Measurements from ENCODE around the gene PIGZ.

PIGZ gene

DNA sequence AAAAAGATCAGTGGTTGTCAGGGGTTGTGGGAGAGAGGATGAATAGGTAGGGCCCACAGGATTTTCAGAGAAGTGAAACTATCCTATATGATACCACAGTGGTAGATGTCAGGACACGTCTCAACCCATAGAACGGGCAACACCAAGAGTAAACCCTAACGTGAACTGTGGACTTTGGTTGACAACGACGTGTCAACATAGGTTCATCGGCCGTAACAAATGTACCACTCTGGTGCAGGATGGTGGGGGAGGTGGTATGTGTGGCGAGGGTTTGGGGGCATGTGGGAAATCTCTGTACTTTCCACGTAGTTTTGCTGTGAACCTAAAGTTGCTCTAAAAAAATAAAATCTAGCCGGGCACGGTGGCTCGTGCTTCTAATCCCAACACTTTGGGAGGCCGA lies 13.0 kb upstream of the PIGZ start:
- DNase-seq, result no peak

DNA sequence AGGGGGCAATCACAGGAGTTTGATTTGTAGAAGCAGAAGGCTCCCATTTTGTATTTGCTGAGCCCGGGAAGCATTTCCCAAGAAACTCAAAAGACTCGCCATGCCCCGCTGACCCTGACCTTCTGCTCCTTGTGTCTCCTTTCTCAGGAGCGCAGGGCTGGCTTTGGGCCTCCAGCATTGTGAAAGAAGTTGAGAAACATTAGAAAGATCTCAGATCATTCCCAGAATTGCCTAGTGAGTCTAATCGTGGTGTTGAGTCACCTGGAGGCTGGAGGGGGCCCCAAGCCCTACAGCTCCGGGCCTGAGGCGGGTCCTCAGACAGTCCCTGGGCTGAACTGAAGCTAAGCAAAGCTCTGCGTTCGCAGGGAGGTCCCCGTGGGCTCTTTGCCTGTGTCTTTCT lies 10.9 kb upstream of the PIGZ start:
- DNase-seq, result no peak

DNA sequence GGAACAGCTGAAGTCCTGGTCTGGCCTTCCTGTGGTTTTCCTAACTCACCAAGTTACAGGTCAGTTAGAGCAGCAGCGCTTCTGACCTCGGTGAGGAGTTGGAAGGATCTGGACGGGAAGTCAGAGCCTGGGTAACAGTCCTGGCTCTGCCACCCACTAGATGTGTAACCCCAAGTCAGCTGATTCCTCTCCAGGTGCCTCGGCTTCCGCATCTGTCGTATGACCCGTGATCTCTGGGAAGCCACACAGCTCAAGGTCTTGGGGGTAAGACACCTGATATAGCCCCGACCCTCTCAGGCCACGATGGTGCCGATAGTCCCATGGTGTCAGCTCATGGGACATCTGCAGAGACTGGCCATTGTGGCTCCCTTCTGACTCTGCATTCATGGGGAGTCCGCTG lies 8.3 kb upstream of the PIGZ start:
- DNase-seq, result no peak

DNA sequence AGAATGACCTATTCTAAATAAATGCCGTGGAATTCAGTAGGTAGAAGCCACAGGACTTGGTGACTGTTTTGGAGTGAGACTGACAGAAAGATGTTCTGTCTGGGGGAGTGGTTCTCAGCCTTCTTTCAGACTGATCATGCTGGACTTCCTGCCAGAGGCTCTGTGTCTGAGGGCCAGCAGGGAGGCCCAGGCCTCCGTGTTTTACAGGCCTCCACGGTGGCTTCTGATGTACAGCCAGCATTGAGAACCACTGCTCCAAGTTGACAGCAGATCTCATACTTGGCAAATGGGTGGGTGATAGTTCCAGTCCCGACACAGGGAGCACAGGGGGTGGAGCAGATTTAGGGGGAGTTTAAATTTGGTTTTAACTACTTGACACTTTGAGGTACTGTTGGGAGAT lies 6.7 kb upstream of the PIGZ start:
- DNase-seq, result no peak

DNA sequence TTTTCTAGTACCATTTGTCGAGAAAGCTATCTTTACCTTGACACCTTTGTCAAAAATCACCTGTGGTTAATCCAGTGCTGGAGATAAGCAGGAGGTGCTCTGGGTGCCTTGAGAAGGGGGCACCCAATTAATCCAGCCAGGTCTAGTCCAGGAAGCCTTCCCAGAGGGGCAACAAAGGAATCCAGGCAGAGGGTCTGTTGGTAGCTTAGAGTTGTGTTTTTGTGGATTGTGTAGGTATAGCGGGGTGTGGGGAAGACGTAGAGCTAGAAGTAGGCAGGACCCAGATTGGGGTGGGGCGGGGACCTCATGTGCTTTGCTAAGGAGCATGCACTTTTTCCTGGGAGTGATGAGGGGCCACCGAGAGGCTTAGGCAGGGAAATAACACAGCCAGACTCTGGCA lies 6.0 kb upstream of the PIGZ start:
- no peak for DNase-seq

DNA sequence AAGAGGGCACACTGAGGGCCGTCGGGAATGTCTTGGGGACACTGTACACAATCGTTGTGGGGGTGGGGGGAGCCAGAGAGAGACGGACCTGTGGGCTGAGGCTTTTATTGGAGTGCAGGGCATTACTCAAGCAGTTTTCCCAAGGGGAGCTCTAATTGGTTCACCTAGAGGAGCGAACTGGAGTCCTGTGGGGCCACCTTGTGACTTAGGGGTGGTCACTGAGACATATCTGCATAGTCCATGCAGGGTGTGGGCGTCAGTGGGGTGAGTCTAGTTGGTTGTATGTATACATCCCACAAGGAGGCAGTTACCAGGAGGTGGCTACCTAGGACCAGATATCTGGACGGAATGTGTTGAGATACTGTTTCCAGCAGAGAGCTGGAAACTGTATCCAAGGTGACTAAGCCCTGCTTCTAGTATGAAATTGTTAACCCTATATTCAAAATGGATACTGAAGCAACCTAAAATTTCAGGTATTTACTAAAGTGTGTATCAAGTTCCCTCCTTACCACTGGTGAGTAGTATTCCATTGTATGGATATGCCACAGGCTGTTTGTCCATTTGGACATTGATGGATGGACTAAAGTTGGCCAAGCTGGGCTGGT lies 2.6 kb upstream of the PIGZ start:
- DNase-seq, result no peak

DNA sequence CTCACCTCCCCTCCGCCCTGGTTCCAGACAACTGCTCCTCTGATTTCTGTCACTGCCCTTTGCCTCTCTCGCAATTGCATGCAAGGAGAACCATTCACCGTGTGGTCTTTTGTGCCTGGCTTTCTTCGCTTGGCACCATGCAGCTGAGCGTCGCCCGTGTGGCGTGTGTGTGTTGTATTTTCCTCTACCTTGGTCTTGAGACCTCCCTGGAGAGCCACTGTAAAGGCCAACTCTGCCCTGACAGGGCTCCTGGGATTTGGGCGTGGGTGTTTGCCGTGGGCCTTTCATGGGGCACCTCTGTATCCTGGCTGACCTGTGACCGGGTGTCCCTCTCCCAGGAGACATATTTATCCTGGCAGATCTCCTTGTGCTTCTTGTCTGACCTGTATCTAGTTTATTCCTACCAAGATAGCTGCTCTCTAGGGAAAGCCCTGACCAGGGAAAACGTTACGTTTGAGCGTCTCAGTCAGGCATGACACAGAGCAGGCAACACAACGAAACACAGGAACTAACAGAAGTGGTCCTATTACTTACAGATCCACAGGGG lies 2.0 kb upstream of the PIGZ start:
- no peak for DNase-seq

DNA sequence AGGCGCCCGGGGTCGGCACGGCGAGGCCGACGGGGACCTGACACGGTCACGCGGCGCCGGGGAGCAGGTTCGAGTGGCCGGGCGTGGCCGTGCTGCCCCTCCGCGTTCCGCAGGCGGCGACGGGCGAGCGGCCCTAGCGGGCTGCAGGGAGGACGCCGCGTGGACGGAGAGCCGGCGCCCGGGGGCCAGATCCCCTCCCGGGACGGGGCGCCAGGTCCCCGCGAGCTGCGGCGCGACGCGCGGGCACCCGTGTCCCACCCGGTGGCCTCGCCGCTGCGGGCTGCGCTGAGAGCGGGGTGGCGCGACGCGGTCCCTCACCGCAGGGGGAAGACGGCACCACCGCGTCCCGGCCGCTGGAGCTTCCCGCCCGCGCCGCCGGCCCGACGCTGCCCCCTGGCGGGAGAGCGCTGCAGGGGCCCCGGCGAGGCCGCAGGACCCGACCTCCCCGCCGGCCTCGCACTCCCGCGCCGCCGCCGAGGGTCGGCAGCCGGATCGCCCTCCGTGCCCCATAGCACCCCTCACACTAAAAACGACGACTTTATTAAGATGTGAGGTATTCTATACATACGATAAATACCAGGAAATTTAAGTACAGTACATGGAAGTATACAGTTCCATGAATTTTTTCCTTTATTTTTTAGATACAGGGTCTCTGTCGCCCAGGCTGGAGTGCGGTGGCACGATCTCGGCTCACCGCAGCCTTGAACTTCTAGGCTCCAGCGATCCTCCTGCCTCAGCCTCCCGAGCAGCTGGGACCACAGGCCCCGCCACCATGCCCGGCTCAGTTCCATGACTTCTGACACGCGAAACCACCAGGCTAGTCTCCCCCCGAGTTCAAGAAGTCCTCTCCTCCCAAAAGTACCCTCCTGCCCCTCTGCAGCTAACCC lies 1.3 kb upstream of the PIGZ start:
- peak; percentile 67 to 74 for DNase-seq

DNA sequence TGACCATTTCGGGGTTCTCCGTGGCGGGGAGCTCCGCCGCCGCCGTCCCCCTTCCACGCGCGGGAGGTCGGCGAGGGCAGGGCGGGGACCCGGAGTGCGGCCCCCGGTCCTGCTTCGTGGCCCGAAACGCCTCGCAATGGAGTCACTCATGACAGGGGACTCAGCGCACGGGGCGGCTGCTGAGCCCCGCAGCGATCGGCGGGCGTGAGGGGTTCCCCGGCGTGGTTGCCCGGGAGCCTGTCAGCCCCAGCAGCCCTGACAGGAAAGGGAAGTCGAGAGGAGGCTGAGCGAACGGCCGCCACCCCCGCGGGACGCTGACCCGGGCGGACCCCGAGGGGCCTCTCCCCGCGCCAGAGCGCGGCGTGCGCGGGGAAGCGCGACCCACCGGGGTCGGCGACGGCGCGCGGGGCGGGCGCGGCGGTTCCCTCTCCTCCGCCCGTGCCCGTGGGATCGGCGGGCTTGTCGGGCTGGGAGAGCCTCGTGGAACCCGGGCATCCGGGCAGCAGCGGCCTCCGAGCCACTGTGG lies 564 bp upstream of the PIGZ start:
- peak; percentile 24 to 36 for DNase-seq

DNA sequence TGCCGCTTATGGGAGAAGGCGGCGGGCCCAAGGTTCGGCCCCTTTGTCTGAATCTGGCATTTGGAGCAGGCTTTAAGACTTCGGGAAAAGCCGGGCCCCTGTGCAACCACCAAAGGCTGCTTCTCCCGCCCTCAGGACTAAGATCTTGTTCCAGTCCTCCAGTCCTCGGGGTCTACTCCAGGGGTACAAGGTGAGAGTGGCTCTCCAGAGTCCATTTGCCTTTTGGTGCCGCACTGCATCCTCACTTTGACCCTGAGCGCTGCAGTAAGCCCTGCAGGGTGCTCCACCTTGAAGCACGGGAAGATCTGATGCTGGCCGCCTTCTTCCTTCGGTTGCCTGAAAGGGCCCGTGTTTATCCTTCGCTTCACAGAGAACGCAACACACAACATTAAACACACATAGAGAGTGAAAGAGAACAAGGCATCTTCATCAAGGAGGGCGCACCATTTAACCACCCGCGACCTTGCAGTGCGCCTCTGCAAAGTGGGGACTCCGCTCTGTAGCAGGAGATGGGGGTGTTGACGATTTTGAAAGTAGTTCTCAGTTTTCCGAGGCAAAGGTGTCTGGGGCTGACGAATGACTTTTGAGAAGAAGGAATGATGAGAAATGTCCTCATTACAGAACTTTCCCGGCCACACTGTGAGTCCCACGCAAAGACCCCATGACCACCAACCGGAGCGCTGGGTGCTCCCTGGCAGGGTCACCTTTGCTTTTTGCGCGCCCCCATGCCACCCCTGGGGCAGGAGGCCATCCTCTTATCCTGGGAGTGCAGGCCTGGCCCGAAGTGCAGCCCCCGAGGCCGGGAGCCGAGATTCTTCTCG lies 1.0 kb downstream of the PIGZ start:
- DNase-seq, result no peak

DNA sequence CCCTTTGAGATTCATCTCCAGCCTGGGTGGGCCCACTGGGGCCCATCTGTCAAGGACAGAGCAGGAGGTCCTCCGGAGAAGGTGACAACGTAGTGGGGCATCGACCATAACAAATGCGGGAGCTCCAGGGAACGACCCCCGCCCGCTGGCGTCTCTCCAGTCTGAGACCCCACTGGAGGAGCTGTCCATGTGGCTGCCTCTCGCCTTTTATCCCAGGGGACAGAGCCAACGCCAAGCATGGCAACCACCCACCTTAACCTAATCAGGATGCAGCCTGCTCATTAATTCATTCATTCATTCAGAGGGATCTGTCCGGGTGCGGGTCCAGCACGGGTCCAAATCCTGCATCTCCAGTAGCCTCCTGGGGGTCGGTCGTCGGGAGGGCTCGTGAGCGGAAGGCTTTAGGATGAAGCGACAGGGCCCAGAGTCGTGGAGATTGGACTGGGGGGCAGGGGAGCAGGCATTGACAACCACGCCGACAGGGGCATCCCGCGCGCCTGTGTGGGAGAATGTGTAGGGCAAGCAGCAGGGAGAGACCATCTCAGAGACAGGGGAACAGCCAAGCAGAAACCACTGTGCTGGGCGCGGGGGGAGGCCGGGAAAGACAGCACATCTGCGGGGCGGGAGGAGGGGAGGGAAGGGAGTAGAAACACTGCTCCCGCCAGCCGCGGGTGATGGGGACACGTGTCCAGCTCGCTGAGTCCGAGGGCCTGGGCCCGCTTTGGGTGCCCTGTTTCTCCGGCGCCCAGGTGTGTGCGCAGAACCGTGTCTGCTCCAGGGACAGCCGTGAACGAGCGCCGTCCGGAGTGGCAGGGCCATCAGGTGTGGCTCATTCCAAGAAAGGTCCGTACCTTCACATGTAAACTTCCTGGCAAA lies 1.9 kb downstream of the PIGZ start:
- DNase-seq, result no peak

DNA sequence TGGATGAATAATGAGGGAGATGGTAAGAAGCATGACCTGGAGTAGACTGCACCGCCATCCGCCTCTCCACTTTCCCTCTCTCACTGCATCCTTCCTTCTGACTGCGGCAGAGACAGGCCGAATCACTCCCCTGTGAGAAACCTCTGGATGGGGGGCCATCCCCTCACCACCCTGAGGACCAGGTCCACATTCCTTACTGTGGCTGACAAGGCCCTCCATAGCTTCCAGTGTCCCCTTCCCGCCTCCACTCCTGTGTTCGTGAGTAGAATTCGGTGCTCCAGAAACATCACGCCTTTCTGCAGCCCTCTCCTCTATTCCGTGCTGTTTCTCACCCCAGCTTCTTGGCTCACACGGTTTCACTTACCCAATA lies 2.8 kb downstream of the PIGZ start:
- DNase-seq, result no peak

DNA sequence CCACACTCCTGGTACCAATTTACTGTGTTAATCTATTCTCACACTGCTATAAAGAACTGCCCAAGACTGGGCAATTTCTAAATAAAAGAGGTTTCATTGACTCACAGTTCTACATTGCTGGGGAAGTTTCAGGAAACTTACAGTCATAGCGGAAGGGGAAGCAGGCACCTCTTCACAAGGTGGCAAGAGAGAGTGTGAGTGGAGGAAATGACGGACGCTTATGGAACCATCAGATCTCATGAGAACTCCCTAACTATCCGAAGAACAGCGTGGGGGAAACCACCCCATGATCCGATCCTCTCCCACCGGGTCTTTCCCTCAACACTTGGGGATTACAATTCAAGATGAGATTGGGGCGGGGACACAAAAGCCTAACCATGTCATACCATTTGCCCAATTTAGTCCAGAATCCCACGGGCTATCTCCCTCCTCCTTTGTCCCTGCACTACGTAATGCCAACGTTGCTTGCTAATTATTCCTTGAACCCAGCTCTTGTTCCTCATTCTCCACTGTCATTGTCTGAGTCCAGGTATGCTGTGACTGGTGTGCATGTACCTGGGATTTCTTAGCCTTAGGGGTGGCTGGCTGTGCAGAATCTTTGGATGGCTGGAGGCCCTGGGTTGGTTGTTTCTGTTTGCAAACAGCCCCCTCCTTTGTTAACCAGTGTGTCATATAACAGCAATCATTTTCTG lies 3.4 kb downstream of the PIGZ start:
- DNase-seq, result no peak

DNA sequence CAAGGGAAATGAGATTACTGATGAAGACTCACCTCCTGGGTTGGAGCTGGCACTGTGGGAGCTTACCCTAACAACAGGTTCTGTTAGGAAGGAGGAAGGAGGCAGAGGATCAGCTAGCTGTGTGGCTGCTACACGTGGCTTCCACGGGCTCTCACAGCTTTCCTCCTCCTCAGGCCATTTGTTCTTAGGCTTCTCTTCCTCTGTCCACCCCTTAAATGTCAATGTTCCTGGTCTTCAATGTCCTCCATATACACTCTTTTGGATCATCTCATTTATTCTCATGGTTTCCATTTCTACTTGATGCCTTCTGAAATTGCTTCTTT lies 5.0 kb downstream of the PIGZ start:
- DNase-seq, result no peak

DNA sequence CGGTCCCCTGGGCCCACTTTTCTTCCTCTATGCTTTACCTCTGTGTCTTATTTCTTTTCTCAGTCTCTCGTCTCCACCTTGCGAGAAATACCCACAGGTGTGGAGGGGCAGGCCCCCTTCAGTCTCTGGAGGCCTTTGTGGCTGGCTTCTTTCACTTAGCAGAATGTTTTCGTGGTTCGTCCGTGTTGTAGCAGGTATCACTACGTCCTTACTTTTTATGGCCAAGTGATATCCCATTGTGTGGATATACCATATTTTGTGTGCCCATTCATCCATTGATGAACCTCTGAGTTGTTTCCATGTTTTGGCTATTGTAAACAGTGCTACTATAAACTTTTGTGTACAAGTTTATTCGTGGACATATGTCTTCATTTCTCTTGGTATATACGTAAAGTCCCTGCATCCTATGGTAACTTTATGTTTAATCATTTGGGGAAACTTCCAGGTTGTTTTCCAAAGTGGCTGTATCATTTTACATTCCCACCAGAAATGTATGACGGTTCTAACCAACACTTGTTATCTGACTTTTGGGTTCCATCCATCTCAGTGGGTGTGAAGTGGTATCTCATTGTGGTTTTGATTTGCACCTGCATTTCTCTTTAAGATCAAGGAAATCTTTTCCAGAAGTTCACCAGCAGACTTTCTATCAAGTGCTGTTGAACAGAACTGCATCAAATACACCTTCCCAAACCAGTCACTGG lies 5.6 kb downstream of the PIGZ start:
- DNase-seq, result no peak

DNA sequence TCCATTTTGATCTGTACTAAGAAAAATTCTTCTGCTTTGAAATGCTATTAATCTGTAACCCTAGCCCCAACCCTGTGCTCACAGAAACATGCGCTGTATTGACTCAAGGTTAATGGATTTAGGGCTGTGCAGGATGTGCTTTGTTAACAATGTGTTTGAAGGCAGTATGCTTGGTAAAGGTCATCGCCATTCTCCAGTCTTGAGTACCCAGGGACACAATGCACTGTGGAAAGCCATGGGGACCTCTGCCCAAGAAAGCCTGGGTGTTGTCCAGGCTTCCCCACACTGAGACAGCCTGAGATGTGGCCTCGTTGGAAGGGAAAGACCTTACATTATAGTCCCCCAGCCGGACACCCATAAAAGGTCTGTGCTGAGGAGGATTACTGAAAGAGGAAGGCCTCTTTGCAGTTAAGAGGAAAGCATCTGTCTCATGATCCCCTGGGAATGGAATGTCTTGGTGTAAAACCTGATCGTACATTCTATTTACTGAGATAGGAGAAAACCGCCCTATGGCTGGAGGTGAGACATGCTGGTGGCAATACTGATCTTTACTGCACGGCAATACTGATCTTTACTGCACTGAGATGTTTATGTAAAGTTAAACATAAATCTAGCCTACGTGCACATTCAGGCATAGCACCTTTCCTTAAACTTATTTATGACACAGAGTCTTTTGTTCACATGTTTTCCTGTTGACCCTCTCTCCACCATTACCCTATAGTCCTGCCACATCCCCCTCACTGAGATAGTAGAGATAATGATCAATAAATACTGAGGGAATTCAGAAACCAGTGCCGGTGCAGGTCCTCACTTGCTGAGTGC lies 6.3 kb downstream of the PIGZ start:
- DNase-seq, result no peak

DNA sequence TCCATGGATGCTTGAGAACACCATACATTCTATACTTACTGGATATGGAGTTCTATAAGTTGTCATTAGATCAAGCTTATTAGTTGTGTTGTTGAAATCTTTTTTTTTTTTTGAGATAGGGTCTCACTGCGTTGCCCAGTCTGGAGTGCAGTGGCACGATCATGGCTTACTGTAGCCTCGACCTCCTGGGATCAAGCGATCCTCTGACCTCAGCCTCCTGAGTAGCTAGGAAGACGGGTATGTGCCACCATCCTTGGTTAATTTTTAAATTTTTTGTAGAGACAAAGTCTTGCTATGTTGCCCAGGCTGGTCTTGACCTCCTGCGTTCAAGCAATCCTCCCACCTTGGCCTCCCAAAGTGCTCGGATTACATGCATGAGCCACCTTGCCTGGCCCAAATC lies 13.8 kb downstream of the PIGZ start:
- DNase-seq, result no peak

DNA sequence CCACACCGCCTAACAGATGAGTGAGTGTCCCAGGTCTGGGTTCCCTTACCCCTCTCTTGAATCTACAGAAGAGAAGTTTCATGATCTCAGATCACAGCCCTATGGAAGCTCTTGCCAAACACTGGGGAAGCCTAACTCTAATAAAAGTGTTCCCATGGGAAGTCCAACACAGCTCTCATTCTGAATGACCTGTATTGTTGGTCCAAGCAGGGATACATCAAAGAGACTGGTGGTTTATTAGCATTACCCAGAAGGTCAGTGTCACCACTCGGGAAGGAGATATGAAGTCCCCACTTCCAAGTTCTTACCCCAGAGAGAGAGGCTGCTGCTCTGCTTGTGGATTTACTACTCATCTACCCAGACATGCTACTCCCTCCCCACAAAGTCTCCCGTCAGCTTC lies 17.3 kb downstream of the PIGZ start:
- no peak for DNase-seq

DNA sequence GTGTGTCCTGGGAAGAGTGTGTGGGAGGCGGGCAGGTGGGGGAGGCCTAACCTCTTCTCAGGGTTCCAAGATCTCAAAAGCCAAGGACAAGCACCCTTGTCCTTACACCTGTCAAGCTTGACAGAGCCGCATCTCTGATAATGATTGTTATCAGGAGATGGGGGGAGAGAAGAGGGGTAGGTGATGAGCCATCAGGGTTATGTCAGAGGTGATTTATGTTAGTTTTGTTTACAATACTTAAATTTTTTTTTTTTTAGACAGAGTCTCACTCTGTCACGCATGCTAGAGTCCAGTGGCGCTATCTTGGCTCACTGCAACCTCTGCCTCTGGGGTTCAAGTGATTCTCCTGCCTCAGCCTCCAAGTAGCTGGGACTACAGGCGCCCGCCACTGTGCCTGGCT lies 18.9 kb downstream of the PIGZ start:
- DNase-seq, result no peak

DNA sequence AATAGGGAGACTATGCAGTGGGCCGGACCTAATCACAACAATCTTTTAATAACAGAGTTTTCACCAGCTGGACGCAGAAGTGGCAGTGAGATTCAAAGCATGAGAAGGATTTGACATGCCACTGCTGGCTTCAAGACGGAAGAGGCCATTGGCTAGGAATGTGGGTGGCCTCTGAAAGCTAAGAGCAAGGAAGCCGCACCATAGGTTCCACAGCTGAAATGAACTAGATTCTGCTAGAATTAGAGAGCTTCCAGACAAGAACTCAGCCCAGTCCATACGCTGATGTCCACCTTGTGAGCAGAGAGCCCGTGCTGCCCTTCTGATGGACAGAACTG lies 19.4 kb downstream of the PIGZ start:
- DNase-seq, result no peak
